ENCODE measurements around the gene C10orf53. TPM values are rescaled to one million over a fixed set of nuclear protein-coding genes. Genes with fewer than 3 reads are reported as not detected.
"Not testable (repeated sequence)": the region's sequence is repeated elsewhere in the genome, so short reads cannot be mapped to it uniquely, and the experiment has no call there.

C10orf53 gene
- polyA plus RNA-seq, 3 donors = not detected

DNA sequence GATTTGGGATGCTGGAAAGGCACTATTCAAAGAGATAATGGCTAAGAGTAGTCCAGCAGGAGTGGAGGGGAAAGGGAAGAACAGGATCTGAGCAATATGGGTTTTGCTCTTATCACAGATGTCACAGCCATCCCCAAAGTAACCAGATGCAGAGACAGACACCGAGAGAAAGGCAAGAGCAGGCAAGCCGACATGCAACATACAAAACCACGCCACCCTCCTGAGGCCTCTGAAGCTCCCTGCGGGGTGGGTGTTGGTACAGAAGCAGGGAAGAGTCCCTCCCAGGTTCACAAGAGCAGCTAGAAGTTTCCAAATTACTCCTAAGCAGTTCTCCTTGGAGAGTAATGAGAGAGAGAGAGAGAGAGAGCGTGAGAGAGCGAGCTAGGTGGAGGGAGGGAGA is 10.8 kb upstream of the C10orf53 start:
- 61 to 72% (median 65%) methylated on average over 6 of the region's 6 CpGs for WGBS, 3 donors
- H3K27ac ChIP-seq (ENCODE audit: low read depth, low read length) = no peak overlapping the region

GRCh38 chr10:49678827-49679479 is 498 bp upstream of the C10orf53 start:
- H3K27ac ChIP-seq (ENCODE audit: low read depth, low read length) = no peak overlapping the region
- 11 to 20% (median 15%) methylated on average over 19 of the region's 19 CpGs for WGBS, 3 donors

GRCh38 chr10:49682449-49682848 is 3.0 kb downstream of the C10orf53 start:
- WGBS, 3 donors = 71 to 83% (median 78%) methylated on average over 4 to 5 of the region's 5 CpGs

DNA sequence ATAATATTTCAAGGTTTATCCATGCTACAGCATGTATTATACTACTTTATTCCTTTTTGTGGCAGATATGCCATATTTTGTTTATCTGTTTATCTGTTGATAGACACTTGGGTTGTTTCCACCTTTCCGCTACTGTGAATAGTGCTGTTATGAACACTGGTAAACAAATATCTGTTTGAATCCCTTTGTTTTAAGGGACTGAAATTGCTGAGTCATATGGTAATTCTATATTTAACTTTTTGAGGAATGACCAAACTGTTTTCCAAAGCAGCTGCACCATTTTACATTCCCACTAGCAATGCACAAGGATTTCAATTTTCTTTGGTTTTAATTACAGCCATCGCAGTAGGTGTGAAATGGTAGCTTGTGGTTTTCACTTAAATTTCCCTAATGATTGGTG is 3.4 kb downstream of the C10orf53 start:
- H3K27ac ChIP-seq (ENCODE audit: low read depth, low read length) = no peak overlapping the region
- WGBS, 3 donors = 93 to 96% (median 93%) methylated on average over 2 of the region's 2 CpGs

More at GRCh38 chr10:49682449-49682848, 3.0 kb downstream of the C10orf53 start:
- H3K27ac ChIP-seq (ENCODE audit: low read depth, low read length) = not testable (repeated sequence)

- H3K27ac ChIP-seq (ENCODE audit: low read depth, low read length) = no peak overlapping the region
- WGBS, 3 donors = 66 to 78% (median 74%) methylated on average over 4 of the region's 4 CpGs
Observed at GRCh38 chr10:49686651-49687050, 7.2 kb downstream of the C10orf53 start.

GRCh38 chr10:49688261-49688846 is 8.9 kb downstream of the C10orf53 start:
- no peak overlapping the region for H3K27ac ChIP-seq (ENCODE audit: low read depth, low read length)
- 14 to 17% (median 17%) methylated on average over 8 of the region's 8 CpGs for WGBS, 3 donors

DNA sequence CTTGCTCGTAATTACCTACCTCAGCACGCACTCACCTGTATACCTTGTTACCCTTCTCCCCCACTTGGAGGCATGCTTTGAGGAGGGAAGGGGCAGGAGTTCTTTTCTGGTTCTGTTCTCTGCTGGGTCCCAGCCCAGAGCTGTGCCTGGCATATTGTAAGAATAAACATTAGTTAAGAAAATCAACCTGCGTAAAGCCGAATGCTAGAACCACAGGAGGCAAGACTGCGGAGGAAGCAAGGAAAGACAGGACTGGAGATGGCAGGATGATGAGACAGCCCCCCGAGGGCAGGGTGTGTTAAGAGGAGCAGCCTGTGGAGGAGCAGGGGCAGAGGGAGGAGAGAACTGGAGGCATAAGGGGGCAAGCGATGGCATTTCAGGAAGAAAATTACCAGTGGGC is 9.5 kb downstream of the C10orf53 start:
- WGBS, 3 donors = 22 to 24% (median 23%) methylated on average over 7 of the region's 7 CpGs
- H3K27ac ChIP-seq (ENCODE audit: low read depth, low read length) = no peak overlapping the region

DNA sequence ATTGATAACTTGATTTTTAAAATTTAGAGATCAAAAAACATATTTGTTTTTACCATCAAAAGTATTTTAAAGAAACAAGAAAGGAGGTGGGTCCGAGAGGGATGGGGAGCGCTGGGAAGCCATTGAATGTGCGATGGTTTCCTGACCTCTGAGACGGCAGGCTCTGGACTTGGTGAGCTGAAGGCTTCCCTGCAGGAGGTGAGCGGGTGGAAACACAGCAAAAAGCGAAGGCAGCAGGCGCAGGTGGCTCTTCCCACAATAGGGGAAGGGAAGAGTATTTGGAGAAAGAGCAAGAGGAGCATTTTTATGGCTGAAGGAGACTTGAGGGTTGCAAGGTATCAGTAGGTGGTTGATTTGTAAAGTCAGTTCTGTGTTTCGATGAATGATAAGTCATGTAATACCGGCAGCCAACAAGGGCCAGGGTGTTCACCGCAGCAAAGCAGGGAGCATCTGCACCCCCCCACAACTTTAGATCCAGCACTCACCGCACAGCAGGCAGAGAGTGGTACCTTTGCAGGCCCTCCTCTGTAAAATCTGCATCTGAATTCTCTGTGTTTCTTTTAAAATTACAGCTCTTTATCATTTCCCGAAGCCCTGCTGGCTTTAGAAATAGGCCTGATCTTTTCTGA is 10.5 kb downstream of the C10orf53 start:
- WGBS, 3 donors = 16 to 22% (median 19%) methylated on average over 12 of the region's 12 CpGs
- no peak overlapping the region for H3K27ac ChIP-seq (ENCODE audit: low read depth, low read length)

- no peak overlapping the region for H3K27ac ChIP-seq (ENCODE audit: low read depth, low read length)
- 7 to 9% (median 9%) methylated on average over 12 of the region's 12 CpGs for WGBS, 3 donors
Observed at GRCh38 chr10:49690698-49691356, 11.4 kb downstream of the C10orf53 start.

DNA sequence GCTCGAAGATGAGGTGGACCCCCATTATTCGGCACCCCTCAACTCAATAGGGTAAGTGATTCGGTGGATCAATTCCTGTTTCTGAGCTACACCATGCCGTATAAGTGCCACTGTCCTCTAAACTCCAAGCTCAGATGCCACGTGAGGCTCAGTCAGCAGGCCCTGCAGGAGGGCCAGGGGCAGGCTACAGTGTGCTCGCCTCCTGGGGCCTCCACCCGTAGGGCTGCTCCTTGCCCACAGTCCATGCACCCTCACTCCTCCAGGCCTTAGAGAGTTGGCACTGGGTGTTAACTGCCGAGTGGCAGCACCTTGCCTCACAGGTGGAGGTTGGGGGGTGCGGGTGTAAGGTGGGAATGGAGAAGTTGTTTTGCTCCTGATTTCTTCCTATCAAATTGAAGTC is 12.1 kb downstream of the C10orf53 start:
- H3K27ac ChIP-seq (ENCODE audit: low read depth, low read length) = no peak overlapping the region
- WGBS, 3 donors = 32 to 46% (median 41%) methylated on average over 9 of the region's 9 CpGs

- no peak overlapping the region for H3K27ac ChIP-seq (ENCODE audit: low read depth, low read length)
- 69 to 83% (median 81%) methylated on average over 6 of the region's 6 CpGs for WGBS, 3 donors
Observed at GRCh38 chr10:49694466-49694865, 15.0 kb downstream of the C10orf53 start.

DNA sequence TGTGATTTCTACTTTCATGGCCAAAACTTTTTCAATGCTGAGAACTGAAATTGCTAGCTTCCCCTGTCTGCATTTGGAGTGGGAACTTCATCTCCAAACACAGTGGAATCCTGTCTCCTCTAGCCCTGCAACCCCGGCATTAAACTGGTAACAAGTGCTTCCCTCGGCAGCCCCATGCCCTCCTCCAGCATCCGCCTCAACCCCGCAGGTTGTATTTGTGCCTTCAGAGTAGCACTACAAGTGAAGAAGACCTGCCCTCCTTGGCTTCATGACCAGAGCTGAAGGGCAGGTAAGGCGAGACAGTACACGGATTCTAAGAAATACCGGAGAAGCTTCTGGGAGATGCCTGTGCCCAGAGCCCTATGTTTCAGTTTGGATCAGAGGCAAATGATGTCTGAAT is 16.9 kb downstream of the C10orf53 start:
- H3K27ac ChIP-seq (ENCODE audit: low read depth, low read length) = no peak overlapping the region
- WGBS, 3 donors = 67 to 80% (median 74%) methylated on average over 7 of the region's 7 CpGs

GRCh38 chr10:49698679-49699078 is 19.2 kb downstream of the C10orf53 start:
- 71 to 76% (median 74%) methylated on average over 9 of the region's 9 CpGs for WGBS, 3 donors
- no peak overlapping the region for H3K27ac ChIP-seq (ENCODE audit: low read depth, low read length)

DNA sequence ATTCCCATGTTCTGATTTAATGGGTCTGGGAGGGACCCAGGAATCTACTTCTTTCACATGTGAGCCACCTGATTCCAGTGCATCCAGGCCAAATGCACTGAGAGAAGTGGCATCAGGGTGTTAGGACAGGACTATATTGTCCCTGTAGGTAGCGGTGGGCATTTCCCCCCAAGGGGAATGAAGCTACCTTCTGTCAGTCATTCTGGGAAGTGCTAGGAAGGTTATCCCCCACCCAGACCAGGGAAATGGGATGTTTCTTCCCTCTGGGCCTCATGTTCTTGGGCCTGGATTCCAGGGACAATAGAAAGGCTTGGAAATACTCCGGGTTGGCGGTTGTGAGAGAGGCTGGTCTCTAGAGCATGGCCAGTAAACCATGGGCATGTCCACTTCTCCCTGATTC is 20.8 kb downstream of the C10orf53 start:
- H3K27ac ChIP-seq (ENCODE audit: low read depth, low read length) = no peak overlapping the region
- 75 to 89% (median 89%) methylated on average over 3 of the region's 3 CpGs for WGBS, 3 donors

GRCh38 chr10:49700997-49701396 is 21.5 kb downstream of the C10orf53 start:
- 8 to 13% (median 10%) methylated on average over 3 of the region's 3 CpGs for WGBS, 3 donors

GRCh38 chr10:49707585-49707984 is 28.1 kb downstream of the C10orf53 start:
- 66 to 80% (median 77%) methylated on average over 3 of the region's 3 CpGs for WGBS, 3 donors
- H3K27ac ChIP-seq (ENCODE audit: low read depth, low read length) = no peak overlapping the region

More at GRCh38 chr10:49700997-49701396, 21.5 kb downstream of the C10orf53 start:
- H3K27ac ChIP-seq (ENCODE audit: low read depth, low read length) = no peak overlapping the region

GRCh38 chr10:49709934-49710333 is 30.5 kb downstream of the C10orf53 start:
- no peak overlapping the region for H3K27ac ChIP-seq (ENCODE audit: low read depth, low read length)
- WGBS, 3 donors = 52 to 66% (median 56%) methylated on average over 5 of the region's 5 CpGs

- WGBS, 3 donors = 68 to 77% (median 76%) methylated on average over 6 of the region's 6 CpGs
- no peak overlapping the region for H3K27ac ChIP-seq (ENCODE audit: low read depth, low read length)
Observed at GRCh38 chr10:49710966-49711365, 31.5 kb downstream of the C10orf53 start.

GRCh38 chr10:49711481-49711880 is 32.0 kb downstream of the C10orf53 start:
- WGBS, 3 donors = 52 to 70% (median 63%) methylated on average over 8 of the region's 8 CpGs
- no peak overlapping the region for H3K27ac ChIP-seq (ENCODE audit: low read depth, low read length)
